ENCODE results near the gene DDTL.
"Not testable (repeated sequence)": the region's sequence is repeated elsewhere in the genome, so short reads cannot be mapped to it uniquely, and the experiment has no call there.

DDTL gene

DNA sequence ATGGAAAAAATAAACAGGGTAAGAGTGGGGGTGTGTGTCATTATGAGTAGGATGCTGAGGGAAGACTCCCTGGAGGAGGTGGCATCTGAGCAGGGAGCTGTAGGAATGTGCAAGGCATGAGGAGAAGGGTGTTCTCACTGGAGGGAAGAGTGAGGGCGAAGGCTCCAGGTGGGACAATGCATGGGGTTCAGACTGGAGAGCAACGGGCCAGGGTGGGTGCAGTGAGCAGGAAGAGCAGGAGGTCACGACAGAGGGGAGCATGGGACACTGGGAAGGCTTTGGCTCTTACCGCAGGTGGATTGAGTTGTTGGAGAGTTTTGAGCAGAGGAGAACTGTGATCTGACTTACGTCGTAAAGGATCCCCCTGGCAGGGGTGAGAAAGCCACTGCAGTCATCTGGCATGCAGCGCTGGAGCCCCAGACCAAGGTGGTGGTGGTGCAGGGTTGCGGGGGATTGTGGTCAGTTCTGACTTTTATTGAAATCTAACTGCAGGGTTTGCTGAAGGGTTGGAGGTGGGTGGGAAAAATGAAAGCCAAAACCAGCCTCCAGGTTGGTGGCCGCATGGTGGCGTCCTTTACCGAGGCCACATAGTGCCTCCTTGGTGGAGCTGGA lies 13.8 kb upstream of the DDTL start:
- not testable (repeated sequence) for H3K27me3 ChIP-seq (ENCODE audit: insufficient read depth, low read length); H3K79me2 ChIP-seq (ENCODE audit: insufficient read depth, low read length); H3K9ac ChIP-seq (ENCODE audit: low read length); H3K4me3 ChIP-seq (ENCODE audit: low read depth, low read length, poor library complexity, severe bottlenecking); H3K9me2 ChIP-seq (ENCODE audit: low read depth, low read length); H4K20me1 ChIP-seq (ENCODE audit: insufficient read depth, low read length); H3K27ac ChIP-seq (ENCODE audit: low read depth, low read length, poor library complexity, severe bottlenecking); H3F3A ChIP-seq (ENCODE audit: insufficient read depth, low read length); H3K4me2 ChIP-seq (ENCODE audit: low read length); H3K4me1 ChIP-seq (ENCODE audit: insufficient read depth, low read length, severe bottlenecking); H2AFZ ChIP-seq (ENCODE audit: low read length); H3K36me3 ChIP-seq (ENCODE audit: insufficient read depth, low read length); H3K9me3 ChIP-seq (ENCODE audit: low read length)
- TF ChIP-seq, protein P1, sequence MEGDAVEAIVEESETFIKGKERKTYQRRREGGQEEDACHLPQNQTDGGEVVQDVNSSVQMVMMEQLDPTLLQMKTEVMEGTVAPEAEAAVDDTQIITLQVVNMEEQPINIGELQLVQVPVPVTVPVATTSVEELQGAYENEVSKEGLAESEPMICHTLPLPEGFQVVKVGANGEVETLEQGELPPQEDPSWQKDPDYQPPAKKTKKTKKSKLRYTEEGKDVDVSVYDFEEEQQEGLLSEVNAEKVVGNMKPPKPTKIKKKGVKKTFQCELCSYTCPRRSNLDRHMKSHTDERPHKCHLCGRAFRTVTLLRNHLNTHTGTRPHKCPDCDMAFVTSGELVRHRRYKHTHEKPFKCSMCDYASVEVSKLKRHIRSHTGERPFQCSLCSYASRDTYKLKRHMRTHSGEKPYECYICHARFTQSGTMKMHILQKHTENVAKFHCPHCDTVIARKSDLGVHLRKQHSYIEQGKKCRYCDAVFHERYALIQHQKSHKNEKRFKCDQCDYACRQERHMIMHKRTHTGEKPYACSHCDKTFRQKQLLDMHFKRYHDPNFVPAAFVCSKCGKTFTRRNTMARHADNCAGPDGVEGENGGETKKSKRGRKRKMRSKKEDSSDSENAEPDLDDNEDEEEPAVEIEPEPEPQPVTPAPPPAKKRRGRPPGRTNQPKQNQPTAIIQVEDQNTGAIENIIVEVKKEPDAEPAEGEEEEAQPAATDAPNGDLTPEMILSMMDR (IDR thresholded peaks at IDR 0.05; ENCODE audit: low read length) = peak; percentile 37

- TF ChIP-seq, protein P1 (IDR thresholded peaks at IDR 0.05; ENCODE audit: low read length) = 0 out of 2 replicates have a peak, but pooled peaks have one; percentile 15
- not testable (repeated sequence) for H3K4me1 ChIP-seq (ENCODE audit: insufficient read depth, low read length, severe bottlenecking); H3K9me3 ChIP-seq (ENCODE audit: low read length); H3K4me3 ChIP-seq (ENCODE audit: low read depth, low read length, poor library complexity, severe bottlenecking); H3K27ac ChIP-seq (ENCODE audit: low read depth, low read length, poor library complexity, severe bottlenecking); H3K9ac ChIP-seq (ENCODE audit: low read length); H3K79me2 ChIP-seq (ENCODE audit: insufficient read depth, low read length); H2AFZ ChIP-seq (ENCODE audit: low read length); H3K9me2 ChIP-seq (ENCODE audit: low read depth, low read length); H3K27me3 ChIP-seq (ENCODE audit: insufficient read depth, low read length); H4K20me1 ChIP-seq (ENCODE audit: insufficient read depth, low read length); H3K36me3 ChIP-seq (ENCODE audit: insufficient read depth, low read length); H3K4me2 ChIP-seq (ENCODE audit: low read length); H3F3A ChIP-seq (ENCODE audit: insufficient read depth, low read length)
Measured at GRCh38 chr22:23953485-23953884, 13.2 kb upstream of the DDTL start.

DNA sequence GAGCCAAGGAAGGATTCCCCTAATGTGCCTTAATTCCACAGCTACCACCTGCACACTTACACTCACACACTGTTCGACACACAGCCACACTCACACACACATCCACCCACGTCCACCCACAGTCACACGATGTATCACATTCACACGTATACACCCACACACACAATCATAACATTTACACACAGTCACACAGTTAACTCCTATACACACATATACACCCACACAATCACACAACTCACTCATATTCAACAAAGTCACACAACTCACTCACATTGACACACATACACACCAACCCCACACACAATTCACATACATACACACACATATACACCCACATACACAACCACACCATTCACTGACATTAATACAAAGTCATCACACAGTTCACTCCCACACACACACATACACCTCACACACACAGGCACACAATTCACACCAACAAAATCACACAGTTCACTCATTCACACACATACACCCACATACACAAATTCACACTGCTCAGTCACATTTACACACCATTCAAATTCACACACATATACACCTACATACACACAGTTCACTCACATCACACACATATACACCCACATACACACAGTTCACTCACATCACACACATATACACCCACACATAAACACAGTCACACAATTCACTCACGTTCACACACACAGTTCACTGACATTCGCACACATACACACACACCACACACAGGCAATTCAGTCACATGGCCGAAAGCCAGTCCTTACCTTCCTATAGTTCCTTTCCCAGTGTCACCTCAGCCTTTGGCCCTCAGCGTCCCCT lies 12.3 kb upstream of the DDTL start:
- not testable (repeated sequence) for H3K4me2 ChIP-seq (ENCODE audit: low read length); H4K20me1 ChIP-seq (ENCODE audit: insufficient read depth, low read length); H2AFZ ChIP-seq (ENCODE audit: low read length); H3K27me3 ChIP-seq (ENCODE audit: insufficient read depth, low read length); H3F3A ChIP-seq (ENCODE audit: insufficient read depth, low read length); H3K27ac ChIP-seq (ENCODE audit: low read depth, low read length, poor library complexity, severe bottlenecking); H3K79me2 ChIP-seq (ENCODE audit: insufficient read depth, low read length); H3K4me1 ChIP-seq (ENCODE audit: insufficient read depth, low read length, severe bottlenecking); H3K4me3 ChIP-seq (ENCODE audit: low read depth, low read length, poor library complexity, severe bottlenecking); H3K9ac ChIP-seq (ENCODE audit: low read length); H3K36me3 ChIP-seq (ENCODE audit: insufficient read depth, low read length); H3K9me2 ChIP-seq (ENCODE audit: low read depth, low read length); H3K9me3 ChIP-seq (ENCODE audit: low read length)

DNA sequence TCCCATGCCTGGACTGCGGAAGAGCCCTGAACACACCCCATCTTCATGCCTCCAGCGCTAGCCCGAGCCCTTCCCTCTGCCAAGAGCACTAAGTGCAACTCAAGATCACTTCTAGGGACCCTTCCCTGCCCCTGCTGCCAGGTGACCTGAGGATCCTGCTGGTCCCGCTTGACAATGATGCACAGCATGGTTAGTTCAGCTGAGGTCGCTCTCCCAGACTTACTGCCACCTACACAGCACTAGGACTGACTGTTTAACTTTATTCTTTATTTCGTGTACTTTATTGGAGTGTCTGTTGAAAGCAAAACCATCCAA lies 11.7 kb upstream of the DDTL start:
- not testable (repeated sequence) for H3K27me3 ChIP-seq (ENCODE audit: insufficient read depth, low read length); H3K4me3 ChIP-seq (ENCODE audit: low read depth, low read length, poor library complexity, severe bottlenecking); H2AFZ ChIP-seq (ENCODE audit: low read length); H3K36me3 ChIP-seq (ENCODE audit: insufficient read depth, low read length); H3K9ac ChIP-seq (ENCODE audit: low read length); H3K27ac ChIP-seq (ENCODE audit: low read depth, low read length, poor library complexity, severe bottlenecking); H3K9me3 ChIP-seq (ENCODE audit: low read length); H3K4me2 ChIP-seq (ENCODE audit: low read length); H3K79me2 ChIP-seq (ENCODE audit: insufficient read depth, low read length); H3K4me1 ChIP-seq (ENCODE audit: insufficient read depth, low read length, severe bottlenecking); H3K9me2 ChIP-seq (ENCODE audit: low read depth, low read length); H4K20me1 ChIP-seq (ENCODE audit: insufficient read depth, low read length); H3F3A ChIP-seq (ENCODE audit: insufficient read depth, low read length)

- H3K4me3 ChIP-seq (ENCODE audit: low read depth, low read length, poor library complexity, severe bottlenecking); H3K27me3 ChIP-seq (ENCODE audit: insufficient read depth, low read length); H3F3A ChIP-seq (ENCODE audit: insufficient read depth, low read length); H2AFZ ChIP-seq (ENCODE audit: low read length); H3K9ac ChIP-seq (ENCODE audit: low read length); H3K79me2 ChIP-seq (ENCODE audit: insufficient read depth, low read length); H3K27ac ChIP-seq (ENCODE audit: low read depth, low read length, poor library complexity, severe bottlenecking); H3K9me2 ChIP-seq (ENCODE audit: low read depth, low read length); H3K36me3 ChIP-seq (ENCODE audit: insufficient read depth, low read length); H3K4me2 ChIP-seq (ENCODE audit: low read length); H4K20me1 ChIP-seq (ENCODE audit: insufficient read depth, low read length); H3K9me3 ChIP-seq (ENCODE audit: low read length); H3K4me1 ChIP-seq (ENCODE audit: insufficient read depth, low read length, severe bottlenecking): not testable (repeated sequence)
Measured at GRCh38 chr22:23955886-23956285, 10.8 kb upstream of the DDTL start.

Data from OCI-LY1 (cell line).